ENCODE measurements around the gene AGBL4. TPM values are rescaled to one million over a fixed set of nuclear protein-coding genes. Genes with fewer than 3 reads are reported as not detected.

AGBL4 gene
- polyA plus RNA-seq, 1 donor (not counting 4 experiments of a cell fraction or from before 2014, with no cell fraction given), result not detected

- Histone ChIP-seq H3K4me2 (ENCODE audit: control insufficient read depth, extremely low read depth, insufficient read depth, low read depth, low read length) (no peak overlapping the region), H3K27ac (ENCODE audit: control insufficient read depth, insufficient read depth, low read length) (no peak overlapping the region), H3K9ac (ENCODE audit: control insufficient read depth, extremely low read depth, insufficient read depth, low read length) (no peak overlapping the region), H3K4me1 (ENCODE audit: control insufficient read depth, extremely low read depth, insufficient read depth, low read length) (peaks cover 27% of the 10 kb centered on the region), H4K20me1 (ENCODE audit: control insufficient read depth, extremely low read depth, insufficient read depth, low read length) (no peaks in the 10 kb centered on the region), H3K36me3 (ENCODE audit: control insufficient read depth in 2 of 2, extremely low read depth in 1 of 2, insufficient read depth in 2 of 2, low read length in 2 of 2) (no peaks in the 10 kb centered on the region), H3K79me2 (ENCODE audit: control insufficient read depth, insufficient read depth, low read length) (no peaks in the 10 kb centered on the region), H3K27me3 (ENCODE audit: control insufficient read depth, extremely low read depth, insufficient read depth, low read length) (no peaks in the 10 kb centered on the region), H3K9me3 (ENCODE audit: control insufficient read depth, low read depth, low read length) (no peaks in the 10 kb centered on the region), H3K4me3 (ENCODE audit: control insufficient read depth in 2 of 3, extremely low read depth in 1 of 3, insufficient read depth in 2 of 3, low read depth in 1 of 3, low read length in 3 of 3) (no peak overlapping the region), H3K9me1 (ENCODE audit: control insufficient read depth, extremely low read depth, insufficient read depth, low read length) (no peaks in the 10 kb centered on the region), H2AFZ (ENCODE audit: control insufficient read depth, low read length) (no peak overlapping the region)
- FAIRE-seq (no peak), DNase-seq (ENCODE audit: low read depth, low spot score) (no peak)
- dilution Hi-C loops (cut with MboI; ENCODE audit: extremely low pct_ligation_motif_present, low sequenced_read_pairs), result no loop called here
- TF ChIP-seq EZH2 (IDR thresholded peaks at IDR 0.05; ENCODE audit: low read length) (no peak), CTCF (optimal IDR thresholded peaks at IDR 0.05 in 1 of 3, IDR thresholded peaks at IDR 0.05 in 1 of 3, conservative IDR thresholded peaks at IDR 0.05 in 1 of 3; ENCODE audit: extremely low read depth in 1 of 3, insufficient read depth in 2 of 3, low read length in 3 of 3) (no peak)
Observed at GRCh38 chr1:48873944-48874343, 1149.8 kb downstream of the AGBL4 start.

GRCh38 chr1:48870596-48870995, 1153.2 kb downstream of the AGBL4 start:
- DNase-seq (ENCODE audit: low read depth, low spot score), result no peak
- dilution Hi-C loops (cut with MboI; ENCODE audit: extremely low pct_ligation_motif_present, low sequenced_read_pairs), result no loop called here

More at GRCh38 chr1:48870596-48870995, 1153.2 kb downstream of the AGBL4 start:
- H3K4me1 ChIP-seq (ENCODE audit: control insufficient read depth, extremely low read depth, insufficient read depth, low read length), result peaks cover 8% of the 10 kb centered on the region
- H4K20me1 ChIP-seq (ENCODE audit: control insufficient read depth, extremely low read depth, insufficient read depth, low read length), result no peaks in the 10 kb centered on the region
- H3K36me3 ChIP-seq (ENCODE audit: control insufficient read depth in 2 of 2, extremely low read depth in 1 of 2, insufficient read depth in 2 of 2, low read length in 2 of 2), result no peaks in the 10 kb centered on the region
- H3K4me2 ChIP-seq (ENCODE audit: control insufficient read depth, extremely low read depth, insufficient read depth, low read depth, low read length), result no peak overlapping the region
- H3K9me1 ChIP-seq (ENCODE audit: control insufficient read depth, extremely low read depth, insufficient read depth, low read length), result no peaks in the 10 kb centered on the region
- H2AFZ ChIP-seq (ENCODE audit: control insufficient read depth, low read length), result no peak overlapping the region
- H3K4me3 ChIP-seq (ENCODE audit: control insufficient read depth in 2 of 3, extremely low read depth in 1 of 3, insufficient read depth in 2 of 3, low read depth in 1 of 3, low read length in 3 of 3), result no peak overlapping the region
- H3K9ac ChIP-seq (ENCODE audit: control insufficient read depth, extremely low read depth, insufficient read depth, low read length), result no peak overlapping the region
- peak; percentile 82 for FAIRE-seq
- TF ChIP-seq CTCF (optimal IDR thresholded peaks at IDR 0.05 in 1 of 3, IDR thresholded peaks at IDR 0.05 in 1 of 3, conservative IDR thresholded peaks at IDR 0.05 in 1 of 3; ENCODE audit: extremely low read depth in 1 of 3, insufficient read depth in 2 of 3, low read length in 3 of 3), result peak; percentile 66 to 79 (median 70)
- TF ChIP-seq EZH2 (IDR thresholded peaks at IDR 0.05; ENCODE audit: low read length), result no peak
- no peaks in the 10 kb centered on the region for H3K79me2 ChIP-seq (ENCODE audit: control insufficient read depth, insufficient read depth, low read length)
- H3K27ac ChIP-seq (ENCODE audit: control insufficient read depth, insufficient read depth, low read length), result no peak overlapping the region
- H3K27me3 ChIP-seq (ENCODE audit: control insufficient read depth, extremely low read depth, insufficient read depth, low read length), result no peaks in the 10 kb centered on the region
- no peaks in the 10 kb centered on the region for H3K9me3 ChIP-seq (ENCODE audit: control insufficient read depth, low read depth, low read length)

Measured in keratinocyte (primary cell).